HepG2 (cell line): ENCODE measurements around the gene DZANK1. TPM values are rescaled to one million over a fixed set of nuclear protein-coding genes. Genes with fewer than 3 reads are reported as not detected.

Source experiments
- CERS6 ChIP-seq: sonication (generic); formaldehyde crosslinking; IDR thresholded peaks from 2 replicates; pipeline ENCODE4 v1.5.0; 2020; ENCODE audit warnings: missing genetic modification reagents
- CHD2 ChIP-seq: IDR thresholded peaks from 2 replicates; pipeline ENCODE4 v1.6.1; 2011; ENCODE audit warnings: low read depth, low read length, improper control_type of control experiment
- DDIT3 ChIP-seq: sonication (generic); formaldehyde crosslinking; IDR thresholded peaks from 2 replicates; pipeline ENCODE4 v1.4.0; 2020; ENCODE audit warnings: mild to moderate bottlenecking, missing genetic modification reagents
- DNMT3B ChIP-seq: conservative IDR thresholded peaks from 2 replicates; pipeline ENCODE4 v1.6.1; 2016; ENCODE audit warnings: missing biosample characterization, control low read depth
- DPF2 ChIP-seq: sonication (generic); formaldehyde crosslinking; IDR thresholded peaks from 2 replicates; pipeline ENCODE4 v1.4.0; 2020; ENCODE audit warnings: mild to moderate bottlenecking, low read depth, missing genetic modification reagents, borderline replicate concordance
- EZH2 ChIP-seq: conservative IDR thresholded peaks from 2 replicates; pipeline ENCODE4 v1.6.1; 2012; ENCODE audit warnings: mild to moderate bottlenecking, low read depth, low read length, moderate library complexity
- FOXM1 ChIP-seq: sonication (generic); formaldehyde crosslinking; IDR thresholded peaks from 2 replicates; pipeline ENCODE4 v1.5.0; 2020; ENCODE audit warnings: missing genetic modification reagents
- NBN ChIP-seq: fragments of 450-650 bp; conservative IDR thresholded peaks from 2 replicates; pipeline ENCODE4 v1.6.1; 2017
- NFIC ChIP-seq: IDR thresholded peaks from 2 replicates; pipeline ENCODE4 v1.6.1; 2012; ENCODE audit warnings: mild to moderate bottlenecking, low read length, inconsistent platforms
- SOX5 ChIP-seq: IDR thresholded peaks from 2 replicates; pipeline ENCODE4 v1.6.1; 2016; ENCODE audit warnings: borderline replicate concordance
- SRSF9 ChIP-seq: fragments of 200-400 bp; formaldehyde crosslinking; IDR thresholded peaks from 2 replicates; pipeline ENCODE4 v1.6.1; 2018; ENCODE audit warnings: borderline replicate concordance, mild to moderate bottlenecking, low read depth, low read length; ENCODE audit not compliant: insufficient read depth, poor library complexity, severe bottlenecking
- THRA ChIP-seq: sonication (generic); formaldehyde crosslinking; IDR thresholded peaks from 2 replicates; pipeline ENCODE4 v1.4.0; 2020; ENCODE audit warnings: missing genetic modification reagents, borderline replicate concordance
- TRAFD1 ChIP-seq: sonication (generic); formaldehyde crosslinking; IDR thresholded peaks from 2 replicates; pipeline ENCODE4 v1.5.1; 2020; ENCODE audit warnings: missing genetic modification reagents, mild to moderate bottlenecking, borderline replicate concordance
- ZBTB33 ChIP-seq: sonication (generic); formaldehyde crosslinking; IDR thresholded peaks from 2 replicates; pipeline ENCODE4 v1.4.0; 2020; ENCODE audit warnings: missing genetic modification reagents
- ZFP36L2 ChIP-seq: sonication (generic); formaldehyde crosslinking; IDR thresholded peaks from 2 replicates; pipeline ENCODE4 v1.4.0; 2020; ENCODE audit warnings: missing genetic modification reagents
- ZFX ChIP-seq: sonication (generic); formaldehyde crosslinking; IDR thresholded peaks from 2 replicates; pipeline ENCODE4 v1.4.0; 2020; ENCODE audit warnings: mild to moderate bottlenecking, low read depth, missing genetic modification reagents, moderate library complexity
- ZMAT5 ChIP-seq: sonication (generic); formaldehyde crosslinking; IDR thresholded peaks from 2 replicates; pipeline ENCODE4 v1.5.0; 2020; ENCODE audit warnings: mild to moderate bottlenecking, low read depth, missing genetic modification reagents, borderline replicate concordance
- ZNF138 ChIP-seq: sonication (generic); formaldehyde crosslinking; IDR thresholded peaks from 2 replicates; pipeline ENCODE4 v1.5.0; 2020; ENCODE audit warnings: mild to moderate bottlenecking, low read depth, missing genetic modification reagents
- ZNF343 ChIP-seq: sonication (generic); formaldehyde crosslinking; IDR thresholded peaks from 2 replicates; pipeline ENCODE4 v1.4.0; 2020; ENCODE audit warnings: mild to moderate bottlenecking, missing genetic modification reagents
- ZNF414 ChIP-seq: sonication (generic); formaldehyde crosslinking; IDR thresholded peaks from 2 replicates; pipeline ENCODE4 v1.5.0; 2020; ENCODE audit warnings: missing genetic modification reagents
- ZNF589 ChIP-seq: sonication (generic); formaldehyde crosslinking; conservative IDR thresholded peaks from 2 replicates; pipeline ENCODE4 v1.8.0; 2022; ENCODE audit warnings: mild to moderate bottlenecking, moderate library complexity, missing genetic modification reagents
- ZNF605 ChIP-seq: sonication (generic); formaldehyde crosslinking; IDR thresholded peaks from 2 replicates; pipeline ENCODE4 v1.8.0; 2022; ENCODE audit warnings: mild to moderate bottlenecking, missing genetic modification reagents
- polyA plus RNA-seq, 8 experiments: library from polyadenylated mRNA; depleted of rRNA in 3 of 8; stranded (reverse) in 7 of 8; unstranded in 1 of 8; fragments of >200 nt; fragmentation: Illumina TruSeq in 4 of 8; extraction: Trizol in 4 of 8; gene quantifications; 2 replicates each; pipeline versions ENCODE4 v1.2.1 to v1.2.3, GENCODE V29; 2011 to 2016; ENCODE audit warnings: low read depth in 4 of 8, missing spikeins in 1 of 8, mixed read lengths in 1 of 8; ENCODE audit not compliant: insufficient read depth in 1 of 8
- total RNA-seq, 5 experiments: library from RNA; depleted of rRNA; stranded (reverse); fragments of >200 nt; fragmentation: Illumina TruSeq; extraction: Trizol; gene quantifications; 2 replicates each; pipeline ENCODE4 v1.2.3, GENCODE V29; 2016; ENCODE audit warnings: low read depth in 1 of 5

DZANK1 gene
- total and polyA plus RNA-seq, 2 of the 13 experiments (the other 11 are each of a cell fraction or from before 2014, with no cell fraction given): 1.6 to 3.2 TPM

- TF ChIP-seq ZNF589 (CRISPR knock-in tag) (no peak), ZBTB33 (CRISPR knock-in tag) (peak; percentile 48), CHD2 (no peak), ZNF138 (CRISPR knock-in tag) (no peak), FOXM1 (no peak), SOX5 (CRISPR knock-in tag) (no peak; the same call in 1 of the 2 replicates), NBN (no peak), TRAFD1 (CRISPR knock-in tag) (0 out of 2 replicates have a peak, but pooled peaks have one; percentile 35), DNMT3B (CRISPR knock-in tag) (peak; percentile 92), SRSF9 (no peak), CERS6 (CRISPR knock-in tag) (0 out of 2 replicates have a peak, but pooled peaks have one; percentile 50), ZFX (peak; percentile 88), EZH2 (no peak), ZMAT5 (CRISPR knock-in tag) (no peak), DPF2 (no peak), ZNF414 (CRISPR knock-in tag) (peak; percentile 91), ZNF343 (CRISPR knock-in tag) (no peak), DDIT3 (CRISPR knock-in tag) (no peak), ZNF605 (CRISPR knock-in tag) (peak; percentile 82), THRA (peak; percentile 80), ZFP36L2 (no peak), NFIC (peak; percentile 73)
Observed at GRCh38 chr20:18466894-18467730, at the start of gene DZANK1, which contains the start of gene POLR3F (continued).
